Left cardiac atrium (tissue), 4 donors: Measurements from ENCODE around the gene CFAP20. TPM values are rescaled to one million over a fixed set of nuclear protein-coding genes. Genes with fewer than 3 reads are reported as not detected.

Source experiments
- ATAC-seq, 2 donors: fragments of 200-7000 bp; cut with Tn5 transposase; one replicate each; pipeline ENCODE4 v1.9.1; 2020; ENCODE audit warnings: mild to moderate bottlenecking in 2 of 2, moderate library complexity in 2 of 2
- DNase-seq: peaks from one replicate; pipeline ENCODE4 v3.0.0-alpha.2; 2020
- intact Hi-C, 2 donors: fragments of 100-400 bp; cut with DNase I; formaldehyde crosslinking; loops; one replicate each; pipeline versions ENCODE4 v1.14.1 to v1.15.1; 2022 to 2023
- total RNA-seq, 2 donors: library from RNA; stranded (reverse); fragmentation: NEBNext Ultra II Directional; extraction: Animal tissue kit (Norgen Biotek cat#: 25700); gene quantifications; one replicate each; pipeline ENCODE4 v1.2.1, GENCODE V29; 2021
- donor health status: DM: no; HTN: yes; CAD: no.
- donor health status: DM: no; HTN: yes; CAD: no; lungs with severe emphysema.
- donor health status: DM: yes; HTN: yes; CAD: no.
- donor health status: Dilated cardiomyopathy.

CFAP20 gene
- total RNA-seq, 2 donors from 2014 or later, result 31.6 to 32.0 TPM

DNA sequence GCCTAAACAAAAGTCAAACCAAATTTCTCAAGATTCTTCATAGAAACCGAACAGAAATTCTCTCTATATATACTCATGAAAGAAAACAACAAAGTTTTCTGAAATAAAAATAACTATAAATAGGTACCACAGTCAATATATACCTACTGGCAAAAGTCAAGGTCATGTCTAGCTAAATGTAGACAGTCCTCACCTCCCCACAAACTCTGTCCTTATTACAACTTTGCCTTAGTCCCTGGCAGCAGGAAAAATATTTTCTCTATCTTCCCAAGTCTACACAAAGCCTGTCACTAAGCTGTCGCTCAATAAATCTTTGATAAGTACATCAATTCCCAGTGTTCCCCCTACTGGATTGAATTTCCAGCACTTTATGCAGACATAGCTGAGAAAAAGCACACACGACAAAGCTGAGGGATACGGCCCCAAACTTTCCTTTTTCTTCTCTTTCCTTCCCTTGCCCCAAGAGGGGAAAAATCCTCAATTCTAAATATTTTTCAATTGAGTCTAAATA, 2.7 kb downstream of the CFAP20 start:
- ATAC-seq, result no peak
- intact Hi-C loops, result no loop called here
- DNase-seq, result no peak

DNA sequence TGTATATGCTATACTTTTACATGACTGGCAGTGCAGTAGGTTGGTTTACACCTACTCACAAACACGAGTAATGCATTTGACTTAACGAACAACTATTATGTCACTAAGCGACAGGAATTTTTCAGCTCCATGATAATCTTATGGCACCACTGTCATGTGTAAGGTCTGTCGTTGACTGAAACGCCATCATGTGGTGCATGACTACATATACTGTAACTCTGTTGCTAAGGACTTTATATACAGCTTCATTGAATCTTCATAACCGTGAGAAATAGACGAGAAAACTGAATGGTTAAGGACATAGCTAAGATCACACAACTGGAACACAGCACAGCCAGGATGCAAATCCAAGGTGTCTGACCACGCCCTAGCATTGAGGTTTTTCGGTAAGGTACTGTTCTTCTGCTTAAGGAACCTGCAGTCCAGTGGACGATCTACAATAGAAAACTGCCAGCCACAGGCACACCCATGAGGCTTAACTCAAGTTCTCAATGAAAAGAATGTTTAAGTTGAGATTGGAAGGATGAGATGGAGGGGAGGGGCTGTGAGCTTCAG, 3.3 kb downstream of the CFAP20 start:
- DNase-seq, result no peak
- ATAC-seq, result no peak
- intact Hi-C loops, result no loop called here

DNA sequence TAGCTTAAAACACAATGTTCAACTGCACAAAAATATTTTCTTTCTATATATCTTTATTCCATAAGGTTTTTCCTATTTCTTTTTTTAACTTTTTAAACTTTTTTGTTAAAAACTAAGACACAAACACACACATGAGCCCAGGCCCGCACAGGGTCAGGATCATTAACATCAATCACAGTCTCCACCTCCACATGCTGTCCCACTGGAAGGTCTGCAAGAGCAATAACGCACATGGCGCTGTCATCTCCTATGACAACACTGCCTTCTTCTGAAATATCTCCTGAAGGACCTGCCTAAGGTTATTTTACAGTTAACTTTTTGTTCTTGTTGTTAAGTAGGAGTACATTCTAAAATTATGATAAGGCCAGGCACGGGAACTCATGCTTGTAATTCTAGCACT, 4.1 kb downstream of the CFAP20 start:
- intact Hi-C loops, result no loop called here
- no peak for DNase-seq
- ATAC-seq, result no peak

DNA sequence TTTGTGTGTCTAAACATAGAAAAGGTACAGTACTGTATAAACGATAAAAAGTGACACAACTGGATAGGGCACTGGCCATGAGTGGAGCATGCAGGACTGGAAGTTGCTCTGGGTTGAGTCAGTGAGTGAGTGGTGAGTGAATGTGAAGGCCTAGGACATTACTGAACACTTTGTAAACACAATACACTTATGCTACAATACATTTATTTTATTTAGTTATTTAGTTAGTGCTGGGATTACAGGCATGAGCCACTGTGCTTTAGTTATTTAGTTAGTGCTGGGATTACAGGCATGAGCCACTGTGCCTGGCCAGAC, 4.6 kb downstream of the CFAP20 start:
- DNase-seq (no peak), ATAC-seq (no peak)
- intact Hi-C loops, result no loop called here

DNA sequence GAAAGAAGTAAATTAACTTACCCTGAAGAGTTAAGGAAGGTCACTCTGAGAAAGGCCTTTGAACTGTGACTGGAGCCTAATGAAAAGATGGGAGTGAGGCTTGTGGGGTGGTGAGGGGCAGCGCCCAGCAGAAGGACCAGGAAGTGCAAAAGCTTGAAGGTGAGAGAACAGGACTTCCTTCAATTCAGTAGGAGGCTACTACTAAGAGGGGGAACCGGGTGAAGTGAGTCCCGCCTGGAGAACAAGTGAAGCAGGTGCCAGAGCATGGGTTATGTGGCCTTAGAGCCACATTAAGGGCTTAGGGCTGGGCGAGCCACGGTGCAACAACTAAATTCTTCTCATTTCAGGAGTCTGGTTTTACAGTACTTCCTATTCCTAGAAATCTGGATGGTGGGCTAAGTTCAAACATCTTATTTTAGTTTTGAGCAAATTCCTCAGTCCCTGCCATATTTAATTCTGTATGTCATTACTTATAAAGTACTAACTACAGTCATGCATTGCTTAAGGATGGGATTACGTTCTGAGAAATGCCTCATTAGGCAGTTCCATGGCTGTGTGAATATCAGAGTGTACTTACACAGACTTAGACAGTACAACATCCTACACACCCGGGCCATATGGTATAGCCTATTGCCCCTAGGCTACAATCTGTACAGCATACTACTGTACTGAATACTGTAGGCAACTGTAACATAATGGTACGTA, 5.1 kb downstream of the CFAP20 start:
- intact Hi-C loops, result no loop called here

DNA sequence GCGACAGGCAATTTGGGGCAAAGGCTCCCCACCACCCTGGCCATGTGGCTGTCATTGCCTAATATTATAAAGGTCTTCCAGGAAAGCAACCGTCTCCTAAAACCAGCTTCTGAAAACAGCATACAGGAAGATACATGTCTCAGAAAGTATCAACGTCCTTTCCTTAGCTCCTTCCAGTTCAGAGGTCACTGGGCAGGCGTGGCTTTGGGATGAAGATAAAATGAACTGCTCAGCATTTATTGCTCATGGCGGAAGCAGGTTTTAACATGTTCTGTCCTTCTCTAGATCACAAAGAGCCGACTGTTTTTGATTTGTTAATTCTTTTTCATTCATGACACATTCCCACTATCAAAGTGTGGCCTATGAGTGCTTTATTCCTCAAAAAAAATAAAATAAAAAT, 8.0 kb downstream of the CFAP20 start:
- intact Hi-C loops, result loop anchor here (2.0 kb wide), 1 partner anchor 100 kb away; no protein-coding TSS in a partner anchor
- ATAC-seq (peak; percentile 4 to 8), DNase-seq (no peak)

More for the DNA sequence above, 5.1 kb downstream of the CFAP20 start:
- DNase-seq (no peak), ATAC-seq (no peak)

DNA sequence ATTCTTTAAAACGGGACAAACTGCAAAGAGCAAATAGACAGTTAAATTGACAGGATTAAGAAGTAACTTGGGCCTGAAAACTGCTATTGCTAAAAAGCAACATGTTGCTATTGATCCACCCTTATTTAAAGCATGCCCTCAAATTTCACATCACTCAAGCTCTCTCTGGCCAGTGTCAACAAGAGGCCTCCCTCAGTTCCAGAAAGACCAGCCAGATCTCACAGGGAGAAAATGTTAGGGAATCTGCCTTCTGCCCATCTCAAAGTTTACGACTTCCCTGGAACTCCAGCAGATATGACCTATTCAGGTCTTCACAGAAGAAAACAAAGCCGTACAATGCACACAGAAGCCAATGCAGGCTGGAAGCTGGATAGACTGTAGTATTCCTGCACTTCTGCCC, 8.9 kb downstream of the CFAP20 start:
- intact Hi-C loops, result loop anchor here (2.0 kb wide), 1 partner anchor 99 kb away; no protein-coding TSS in a partner anchor
- no peak for DNase-seq

DNA sequence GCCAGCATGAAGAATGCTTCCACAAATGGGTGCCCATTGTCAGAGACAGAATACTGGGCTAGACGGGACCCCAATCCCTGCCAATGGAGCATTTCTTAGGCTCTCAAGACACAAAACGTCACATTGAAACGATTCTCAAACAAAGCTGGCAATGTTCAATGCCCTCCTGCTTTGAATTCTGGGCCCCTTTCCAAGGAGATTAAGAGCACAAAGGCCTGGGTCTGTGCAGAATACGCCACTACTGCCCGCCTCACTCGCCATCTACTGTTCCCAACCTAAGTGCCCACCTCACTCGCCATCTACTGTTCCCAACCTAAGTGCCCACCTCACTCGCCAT, 9.7 kb downstream of the CFAP20 start:
- peak; percentile 3 to 5 for ATAC-seq
- intact Hi-C loops, result no loop called here

More for the DNA sequence above, 8.9 kb downstream of the CFAP20 start:
- no peak for ATAC-seq

DNA sequence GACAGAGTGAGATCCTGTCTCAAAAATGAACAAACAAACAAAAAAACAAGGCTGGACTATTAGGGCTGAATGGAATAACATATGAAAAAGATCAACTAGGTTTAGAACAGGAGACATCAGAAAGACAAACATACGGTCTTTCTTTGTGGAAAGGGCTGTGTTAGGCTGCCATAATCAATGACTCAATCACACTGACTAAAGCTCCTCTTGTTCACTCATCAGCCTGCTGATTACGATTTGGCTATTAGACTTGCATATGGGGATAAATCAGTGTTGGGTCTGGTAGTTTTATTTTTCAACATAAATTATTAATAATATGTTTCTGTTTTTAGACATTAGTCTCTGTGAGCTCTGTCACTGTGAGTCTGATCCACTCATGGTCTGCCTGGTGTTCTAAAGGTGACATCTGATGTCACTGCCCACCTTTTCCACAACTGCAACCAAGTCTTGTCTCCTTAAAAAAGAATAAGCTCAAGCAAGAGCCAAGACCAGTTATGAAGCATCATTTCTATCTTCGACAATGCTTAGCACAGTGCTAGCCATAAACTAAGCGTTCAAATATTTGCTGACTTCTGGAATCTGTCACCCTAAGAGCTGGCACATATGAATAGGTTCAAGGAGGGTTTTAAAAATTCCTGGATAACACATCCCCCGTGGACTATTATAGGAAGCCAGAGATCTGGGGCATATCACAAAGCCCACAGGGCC, 10.2 kb downstream of the CFAP20 start:
- peak; percentile 46 to 49 for ATAC-seq
- DNase-seq, result no peak
- intact Hi-C loops, result no loop called here

More for the DNA sequence above, 9.7 kb downstream of the CFAP20 start:
- DNase-seq, result no peak

DNA sequence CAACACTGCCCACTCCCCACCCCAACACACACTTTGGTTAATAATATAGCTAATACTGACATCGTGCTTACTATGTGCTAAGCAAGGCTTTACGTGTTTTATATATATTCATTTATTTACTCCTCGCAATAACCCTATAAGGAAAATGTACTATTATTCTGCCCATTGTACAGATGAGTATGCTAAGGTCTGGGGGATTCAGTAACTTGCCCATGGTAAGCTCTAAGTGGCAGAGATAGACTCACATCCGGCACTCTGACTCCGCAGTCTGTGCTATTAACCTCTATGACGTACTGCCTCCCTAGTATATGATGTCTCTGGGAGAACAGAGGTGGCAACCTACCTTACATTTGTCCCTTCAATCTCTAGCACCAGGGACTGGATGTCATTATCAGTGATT, 12.7 kb downstream of the CFAP20 start:
- ATAC-seq (no peak), DNase-seq (no peak)
- intact Hi-C loops, result no loop called here

DNA sequence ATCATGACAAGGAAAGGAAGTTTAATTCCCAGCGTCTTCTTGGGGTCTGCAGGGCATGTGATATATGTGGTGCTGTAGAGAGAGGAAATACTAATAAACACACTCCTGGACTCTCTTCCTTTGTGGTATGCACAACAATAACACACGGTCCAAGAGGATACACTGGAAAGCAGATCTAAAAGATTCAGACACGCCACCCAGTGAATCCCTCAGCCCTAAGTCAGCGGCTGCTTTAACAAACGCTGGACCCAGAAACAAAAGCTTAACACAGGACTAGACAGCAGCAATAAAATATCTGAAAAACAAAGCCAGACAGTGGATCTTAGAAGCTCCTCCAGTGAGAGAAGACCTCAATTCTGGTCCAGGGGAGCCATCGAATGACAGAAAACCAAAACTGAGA, 13.1 kb downstream of the CFAP20 start:
- DNase-seq (no peak), ATAC-seq (no peak)
- intact Hi-C loops, result no loop called here

DNA sequence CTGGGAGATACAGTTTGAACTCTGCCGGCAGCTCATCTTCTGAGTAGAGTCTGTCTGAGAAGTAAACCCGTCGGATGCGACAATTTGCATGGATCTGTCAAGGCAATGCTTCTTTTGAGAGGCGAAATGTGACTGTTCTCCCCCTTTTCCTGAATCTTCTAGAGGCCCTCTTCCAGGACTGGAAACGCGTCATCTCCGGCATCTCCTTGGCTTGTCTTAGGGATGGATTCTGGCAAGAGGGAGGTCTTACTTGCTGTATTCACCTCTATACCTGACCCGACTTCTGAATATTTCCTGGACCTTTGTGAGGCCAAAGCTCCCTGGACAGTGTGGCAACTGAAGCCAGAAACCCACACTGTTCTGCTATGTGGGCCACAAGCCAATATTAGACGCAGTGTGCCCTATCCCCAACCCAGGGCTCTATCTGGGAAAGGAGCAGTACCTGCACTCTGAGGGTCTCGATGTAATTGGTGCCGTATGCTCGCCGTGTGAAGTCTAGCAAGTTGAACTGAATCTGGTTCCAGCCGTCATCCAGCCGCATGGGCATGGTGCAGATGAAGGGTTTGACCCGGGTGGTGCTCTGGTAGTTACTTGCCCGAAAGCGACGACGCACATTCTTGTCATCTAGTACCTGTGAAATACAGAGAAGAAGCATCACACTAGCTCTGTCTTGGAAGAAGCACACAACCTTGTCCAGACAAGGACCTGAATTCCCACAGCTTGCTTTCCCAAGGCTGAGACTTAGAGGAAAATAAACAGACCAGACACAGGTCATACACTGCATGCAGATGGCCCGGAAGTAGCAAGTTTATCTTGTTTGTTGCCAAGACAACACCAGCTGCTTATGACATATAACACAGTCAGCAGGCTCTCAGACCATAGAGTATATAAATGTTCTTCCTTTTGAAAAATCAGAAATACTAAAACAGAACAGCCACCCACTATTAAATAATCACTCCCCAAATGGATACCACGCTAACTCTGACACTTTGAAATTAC, 14.1 kb downstream of the CFAP20 start:
- ATAC-seq (no peak), DNase-seq (no peak)
- intact Hi-C loops, result no loop called here

DNA sequence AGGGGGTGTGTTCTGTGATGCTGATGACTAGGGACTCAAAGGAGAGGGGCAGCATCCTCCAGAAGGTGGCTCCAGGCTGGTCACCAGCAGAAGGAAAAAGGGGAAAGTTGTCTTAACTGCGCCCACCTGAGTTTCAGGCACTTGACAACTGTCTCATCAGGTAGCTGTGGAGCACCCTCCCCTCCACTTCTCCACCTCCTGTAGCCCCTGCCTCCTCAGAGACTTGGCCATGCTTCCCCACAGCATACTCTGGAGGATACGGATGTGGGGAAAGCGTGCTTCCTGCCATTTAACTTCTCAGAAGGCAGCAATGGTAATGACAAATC, 17.9 kb downstream of the CFAP20 start:
- no peak for DNase-seq
- no peak for ATAC-seq
- intact Hi-C loops, result no loop called here

DNA sequence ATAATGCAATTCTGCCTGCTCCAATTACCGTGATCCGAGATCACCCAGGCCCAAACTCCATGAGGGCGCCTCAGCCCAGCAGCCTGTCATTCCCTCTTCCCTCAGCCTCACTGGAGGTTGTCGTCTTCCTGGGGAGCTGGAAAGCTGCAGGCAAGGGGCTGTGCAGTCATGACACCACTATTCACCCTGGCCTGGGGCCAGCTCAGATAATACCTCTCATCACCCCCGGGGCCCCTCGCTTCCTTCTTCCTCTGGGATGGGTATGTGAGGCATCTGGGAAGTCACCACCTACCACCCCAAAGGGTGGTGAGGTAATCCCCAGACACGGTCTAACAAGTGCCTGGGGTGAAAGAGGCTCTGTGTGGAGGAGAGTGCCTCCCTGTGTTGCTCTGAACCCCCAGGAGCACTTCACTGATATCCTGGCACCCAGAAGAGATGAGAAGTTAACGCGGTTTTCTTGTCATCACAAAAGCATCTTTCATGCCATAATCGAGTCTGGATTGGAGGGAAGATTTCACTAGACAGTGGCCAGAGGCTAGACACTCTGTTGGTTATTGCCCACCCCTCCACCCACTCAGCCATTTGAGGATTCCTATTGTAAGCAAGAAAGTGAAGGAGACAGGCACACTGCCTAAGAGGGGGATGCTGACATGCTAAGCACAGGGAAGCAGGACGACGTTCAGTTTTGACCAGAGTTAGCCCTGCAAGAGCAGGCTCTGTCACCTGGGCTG, 18.4 kb downstream of the CFAP20 start:
- ATAC-seq, result peak; percentile 67 to 70
- DNase-seq, result peak; percentile 49
- intact Hi-C loops, result no loop called here

DNA sequence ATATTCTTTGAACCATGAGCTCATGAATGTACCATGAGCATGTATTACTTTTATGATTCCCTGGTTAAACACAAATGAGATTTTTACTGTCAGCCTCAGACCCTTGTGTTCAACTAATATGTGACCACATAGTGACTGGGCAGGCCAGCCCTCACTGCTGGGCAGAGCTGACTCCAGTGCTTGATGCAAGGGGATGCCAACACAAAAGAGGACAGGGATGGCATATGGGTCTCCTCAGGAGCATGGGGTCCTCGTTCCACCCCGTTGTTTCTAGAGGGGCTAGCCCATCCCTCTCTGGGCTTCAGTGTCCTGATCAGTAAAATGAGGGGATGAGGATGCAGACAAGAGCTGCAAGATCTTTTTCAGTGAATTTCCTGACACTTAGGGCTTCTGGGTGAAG, 19.3 kb downstream of the CFAP20 start:
- DNase-seq (no peak), ATAC-seq (peak in 1 of 2 donors; percentile 12)
- intact Hi-C loops, result no loop called here

DNA sequence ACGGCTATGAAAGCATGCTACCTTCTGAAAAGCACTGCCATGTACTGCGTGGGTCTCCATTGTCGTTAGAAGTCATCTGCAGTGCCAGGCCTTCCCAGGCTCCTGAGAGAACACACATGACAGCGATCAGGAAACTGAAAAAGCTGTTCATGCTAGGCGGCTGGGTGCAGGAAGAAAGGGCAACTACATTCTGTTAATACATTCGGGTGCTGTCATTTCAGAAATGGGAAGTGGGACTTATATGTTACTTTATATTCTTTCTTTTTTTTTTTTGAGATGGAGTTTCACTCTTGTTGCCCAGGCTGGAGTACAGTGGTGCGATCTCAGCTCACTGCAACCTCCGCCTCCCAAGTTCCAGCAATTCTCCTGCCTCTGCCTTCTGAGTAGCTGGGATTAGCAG, 19.9 kb downstream of the CFAP20 start:
- ATAC-seq (no peak), DNase-seq (no peak)
- intact Hi-C loops, result no loop called here

DNA sequence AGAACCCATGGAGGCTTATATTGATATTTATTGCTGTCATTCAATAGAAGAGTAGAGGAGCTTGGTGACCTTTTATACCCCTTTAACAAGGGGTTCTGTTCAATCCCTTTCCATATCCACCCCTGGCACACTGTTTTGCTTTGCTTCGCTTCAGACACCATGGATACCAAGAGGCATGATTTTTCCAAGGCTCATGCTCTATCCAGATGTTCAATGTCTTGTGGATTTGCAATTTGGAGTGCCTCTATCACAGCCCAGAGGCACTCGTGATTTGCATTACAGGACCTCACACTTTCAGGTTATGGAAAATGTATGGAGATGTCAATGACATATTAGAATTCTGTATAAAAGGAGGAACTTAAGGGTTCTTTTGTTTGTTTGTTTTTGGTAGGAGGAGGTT, 21.5 kb downstream of the CFAP20 start:
- ATAC-seq (no peak), DNase-seq (no peak)
- intact Hi-C loops, result no loop called here

DNA sequence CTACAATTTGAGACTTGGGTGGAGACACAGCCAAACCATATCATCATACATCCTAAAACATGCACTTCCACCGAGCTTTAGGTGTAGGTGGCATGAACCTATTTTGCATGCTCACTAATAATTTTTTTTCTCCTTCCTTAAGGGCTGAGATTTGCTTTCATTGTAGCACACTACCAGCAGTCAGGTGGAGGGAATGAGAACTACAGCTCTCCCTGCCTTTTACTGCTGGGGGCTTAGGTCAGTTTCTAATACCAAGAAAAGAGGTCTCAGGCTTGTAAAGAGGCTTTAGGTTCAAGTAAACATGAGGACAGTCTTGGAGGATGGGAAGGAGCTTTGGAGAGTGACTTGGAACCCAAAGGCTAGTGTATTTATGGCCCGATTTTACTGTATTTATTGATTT, 22.0 kb downstream of the CFAP20 start:
- intact Hi-C loops, result no loop called here
- ATAC-seq (no peak), DNase-seq (no peak)

DNA sequence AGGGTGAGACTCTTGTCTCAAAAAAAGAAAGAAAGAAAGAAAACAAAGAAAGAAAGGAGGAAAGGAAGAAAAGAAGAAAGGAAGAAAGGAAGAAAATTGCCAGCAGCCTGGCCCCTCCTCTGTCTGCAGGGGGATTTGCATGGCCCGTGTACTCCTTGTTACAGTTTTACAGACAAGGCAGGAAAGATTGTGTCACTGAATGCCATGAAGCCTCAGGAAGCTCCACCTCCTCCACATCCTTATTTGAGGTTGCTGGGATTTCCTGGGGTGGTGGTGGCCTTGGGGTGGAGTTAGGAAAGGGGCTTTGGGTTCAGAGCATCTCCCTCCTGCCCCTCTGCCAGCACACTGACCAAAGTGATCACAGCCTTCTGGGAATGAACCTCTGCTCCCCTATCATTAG, 23.6 kb downstream of the CFAP20 start:
- DNase-seq (no peak), ATAC-seq (no peak)
- intact Hi-C loops, result no loop called here
